HG02840 (cell line): ENCODE results near the gene FOXP1.

Experiments used
- ATAC-seq: cut with Tn5 transposase; IDR thresholded peaks from one replicate; pipeline ENCODE4 v1.9.1; 2021; ENCODE audit warnings: mild to moderate bottlenecking, moderate library complexity, moderate number of reproducible peaks; ENCODE audit not compliant: unreplicated experiment, low FRiP score

Gene FOXP1

GRCh38 chr3:71078199-71078598 lies 505.3 kb downstream of the FOXP1 start:
- no peak for ATAC-seq

GRCh38 chr3:71077070-71077469 lies 506.5 kb downstream of the FOXP1 start:
- no peak for ATAC-seq

GRCh38 chr3:71076361-71077002 lies 507.0 kb downstream of the FOXP1 start:
- ATAC-seq = no peak

- no peak for ATAC-seq
Observed at GRCh38 chr3:71075494-71075893, 508.0 kb downstream of the FOXP1 start.

GRCh38 chr3:71074423-71074822 lies 509.1 kb downstream of the FOXP1 start:
- no peak for ATAC-seq

- no peak for ATAC-seq
Observed at GRCh38 chr3:71072986-71073385, 510.5 kb downstream of the FOXP1 start.

- ATAC-seq = no peak
Observed at GRCh38 chr3:71072287-71072686, 511.2 kb downstream of the FOXP1 start.

- no peak for ATAC-seq
Observed at GRCh38 chr3:71070497-71071463, 512.7 kb downstream of the FOXP1 start.

GRCh38 chr3:71069797-71070196 lies 513.7 kb downstream of the FOXP1 start:
- ATAC-seq = peak; percentile 57

- ATAC-seq = no peak
Observed at GRCh38 chr3:71067977-71068654, 515.4 kb downstream of the FOXP1 start.

- ATAC-seq = no peak
Observed at GRCh38 chr3:71066849-71067261, 516.7 kb downstream of the FOXP1 start.

- no peak for ATAC-seq
Observed at GRCh38 chr3:71066356-71066755, 517.2 kb downstream of the FOXP1 start.

GRCh38 chr3:71065764-71066013 lies 517.8 kb downstream of the FOXP1 start:
- no peak for ATAC-seq

GRCh38 chr3:71064956-71065763 lies 518.4 kb downstream of the FOXP1 start:
- no peak for ATAC-seq

GRCh38 chr3:71064291-71064955 lies 519.1 kb downstream of the FOXP1 start:
- ATAC-seq = no peak

GRCh38 chr3:71063773-71064290 lies 519.7 kb downstream of the FOXP1 start:
- no peak for ATAC-seq

GRCh38 chr3:71062952-71063772 lies 520.4 kb downstream of the FOXP1 start:
- no peak for ATAC-seq

GRCh38 chr3:71062037-71062932 lies 521.2 kb downstream of the FOXP1 start:
- no peak for ATAC-seq
